GM20000 (cell line): ENCODE measurements around the gene MR1.

Experiments used
- DNase-seq: peaks from one replicate; pipeline ENCODE4 v3.0.0; 2012; ENCODE audit warnings: low spot score
- TF ChIP-seq, protein P1 (sequence below): IDR thresholded peaks from 2 replicates; pipeline ENCODE4 v1.5.1; 2012; ENCODE audit warnings: mild to moderate bottlenecking, control low read depth; ENCODE audit errors: extremely low read depth, missing control alignments

Gene MR1

DNA sequence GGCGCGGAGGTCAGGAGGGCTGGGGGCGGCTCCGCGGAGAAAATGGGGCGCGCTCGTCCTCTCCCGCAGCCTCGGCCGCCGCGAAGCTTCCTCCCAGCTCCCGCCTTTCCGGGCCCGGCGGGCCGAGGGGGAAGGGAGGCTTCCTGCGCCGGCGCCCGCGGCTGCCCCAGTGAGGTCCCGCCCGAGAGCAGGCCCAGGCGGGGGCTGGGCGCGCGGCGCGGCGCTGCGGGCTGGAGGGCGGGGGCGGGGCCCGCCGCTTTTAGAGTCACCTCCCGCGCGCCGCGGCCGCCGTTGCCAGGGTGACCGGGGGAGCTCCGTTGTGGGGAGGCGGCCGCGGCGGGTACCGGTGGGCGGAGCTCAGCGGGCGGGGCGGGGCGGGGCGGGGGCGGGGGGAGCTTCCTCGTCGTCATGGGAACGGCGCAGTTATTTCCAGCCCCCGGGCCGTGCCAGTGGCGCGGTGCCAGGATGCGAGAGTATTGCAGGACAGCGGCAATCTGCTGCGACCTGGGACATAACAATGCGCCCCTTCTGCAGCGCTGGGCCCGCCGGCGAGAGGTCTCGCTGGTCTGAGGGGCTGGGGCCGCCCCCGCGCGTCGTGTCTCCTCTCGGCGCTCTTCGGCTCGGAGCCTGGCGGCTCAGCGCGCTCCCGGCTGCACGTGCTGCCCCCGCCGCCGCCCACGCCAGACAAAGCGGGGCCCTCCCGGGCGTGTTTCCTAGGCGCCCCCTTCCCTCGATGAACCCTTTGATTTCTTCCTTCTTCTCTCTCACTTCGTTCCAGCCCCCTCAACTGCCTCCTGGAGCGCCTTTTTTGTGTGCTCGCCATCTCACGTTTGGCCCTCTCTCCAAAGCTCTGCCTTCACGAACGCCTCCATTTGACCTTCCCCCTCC is 71.6 kb downstream of the MR1 start:
- DNase-seq = peak; percentile 97
- TF ChIP-seq, protein P1, sequence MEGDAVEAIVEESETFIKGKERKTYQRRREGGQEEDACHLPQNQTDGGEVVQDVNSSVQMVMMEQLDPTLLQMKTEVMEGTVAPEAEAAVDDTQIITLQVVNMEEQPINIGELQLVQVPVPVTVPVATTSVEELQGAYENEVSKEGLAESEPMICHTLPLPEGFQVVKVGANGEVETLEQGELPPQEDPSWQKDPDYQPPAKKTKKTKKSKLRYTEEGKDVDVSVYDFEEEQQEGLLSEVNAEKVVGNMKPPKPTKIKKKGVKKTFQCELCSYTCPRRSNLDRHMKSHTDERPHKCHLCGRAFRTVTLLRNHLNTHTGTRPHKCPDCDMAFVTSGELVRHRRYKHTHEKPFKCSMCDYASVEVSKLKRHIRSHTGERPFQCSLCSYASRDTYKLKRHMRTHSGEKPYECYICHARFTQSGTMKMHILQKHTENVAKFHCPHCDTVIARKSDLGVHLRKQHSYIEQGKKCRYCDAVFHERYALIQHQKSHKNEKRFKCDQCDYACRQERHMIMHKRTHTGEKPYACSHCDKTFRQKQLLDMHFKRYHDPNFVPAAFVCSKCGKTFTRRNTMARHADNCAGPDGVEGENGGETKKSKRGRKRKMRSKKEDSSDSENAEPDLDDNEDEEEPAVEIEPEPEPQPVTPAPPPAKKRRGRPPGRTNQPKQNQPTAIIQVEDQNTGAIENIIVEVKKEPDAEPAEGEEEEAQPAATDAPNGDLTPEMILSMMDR = no peak

DNA sequence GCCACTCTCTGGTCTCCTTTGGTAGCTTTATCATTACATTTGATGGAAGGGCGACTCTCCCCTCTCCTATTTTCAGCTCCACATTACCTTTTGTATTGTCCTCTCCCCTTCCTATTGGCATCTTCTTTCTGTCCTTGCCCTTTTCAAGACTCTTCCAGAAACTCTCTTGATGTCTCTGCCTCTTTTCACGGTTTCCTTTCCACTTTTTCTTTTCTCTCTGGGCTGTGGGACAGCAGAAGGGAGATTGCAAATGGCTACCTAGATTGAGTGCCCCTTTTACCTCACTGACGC is 72.2 kb downstream of the MR1 start:
- TF ChIP-seq, protein P1 = no peak

DNA sequence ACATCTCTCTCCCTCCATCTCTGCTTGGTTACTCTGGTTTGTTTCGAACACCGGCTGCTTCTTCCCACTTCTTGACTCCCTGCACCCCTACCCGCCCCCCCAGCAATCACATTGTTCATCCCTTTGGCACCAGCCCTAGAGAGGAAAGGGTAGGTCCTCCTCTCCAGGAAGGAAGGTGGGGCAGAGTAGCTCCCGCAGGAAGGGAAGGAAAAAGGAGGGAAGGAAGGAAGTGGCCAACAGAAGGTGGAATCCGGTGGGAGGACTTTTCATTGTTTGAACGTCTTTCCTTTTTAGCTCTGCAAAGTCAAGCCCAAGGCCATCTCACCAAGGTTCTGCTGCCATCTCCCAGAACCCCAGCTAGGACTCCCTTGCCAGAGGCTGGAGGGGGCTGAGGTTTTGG is 72.7 kb downstream of the MR1 start:
- TF ChIP-seq, protein P1 = no peak
- no peak for DNase-seq

More for the DNA sequence above, 72.2 kb downstream of the MR1 start:
- DNase-seq = no peak

DNA sequence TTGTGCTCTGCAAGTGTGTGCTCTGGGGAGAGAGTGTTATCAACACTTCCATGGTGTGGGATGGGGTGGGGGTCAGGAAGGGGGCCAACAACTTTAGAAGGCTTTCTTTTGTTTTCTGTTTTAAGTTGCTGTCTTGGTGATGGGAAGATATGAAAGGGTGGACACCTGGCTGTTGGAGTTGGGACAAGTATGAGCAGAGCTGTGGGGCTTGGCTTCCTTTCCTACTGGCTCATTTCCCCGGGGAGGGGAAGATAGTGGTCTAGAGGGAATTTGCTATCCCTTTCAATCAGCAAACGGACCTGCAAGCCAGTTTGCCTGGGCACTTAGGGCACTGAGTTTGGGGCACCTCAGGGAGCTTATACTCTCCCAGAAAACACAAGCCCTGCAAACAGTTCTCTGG is 73.9 kb downstream of the MR1 start:
- TF ChIP-seq, protein P1 = no peak
- no peak for DNase-seq

DNA sequence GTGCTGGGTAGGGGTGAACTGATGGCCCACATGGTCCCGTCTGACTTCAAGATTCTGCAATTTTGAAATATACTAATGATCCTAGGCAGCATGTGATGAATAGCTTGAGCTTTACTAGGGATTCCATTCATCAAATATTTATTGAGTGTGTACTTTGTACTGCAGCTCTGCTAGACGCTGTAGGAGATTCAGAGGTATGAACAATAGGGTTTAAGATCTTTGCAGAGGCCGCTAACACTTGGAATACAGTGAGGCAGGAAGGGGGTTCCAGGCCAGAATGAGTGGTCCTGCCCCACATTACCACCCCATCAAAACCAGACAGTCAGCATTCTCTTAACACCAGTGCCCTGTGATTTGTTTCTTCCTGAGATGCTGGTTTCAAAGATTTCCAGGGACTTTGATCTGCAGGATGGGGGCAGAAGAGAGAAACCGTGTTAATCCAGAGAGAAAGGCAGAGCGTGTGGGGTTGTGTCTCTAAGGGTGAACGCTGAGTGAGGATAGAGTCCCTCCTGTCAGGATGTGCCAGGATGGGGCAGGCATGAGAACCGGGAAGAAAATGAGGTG is 74.6 kb downstream of the MR1 start:
- no peak for DNase-seq
- TF ChIP-seq, protein P1 = no peak

DNA sequence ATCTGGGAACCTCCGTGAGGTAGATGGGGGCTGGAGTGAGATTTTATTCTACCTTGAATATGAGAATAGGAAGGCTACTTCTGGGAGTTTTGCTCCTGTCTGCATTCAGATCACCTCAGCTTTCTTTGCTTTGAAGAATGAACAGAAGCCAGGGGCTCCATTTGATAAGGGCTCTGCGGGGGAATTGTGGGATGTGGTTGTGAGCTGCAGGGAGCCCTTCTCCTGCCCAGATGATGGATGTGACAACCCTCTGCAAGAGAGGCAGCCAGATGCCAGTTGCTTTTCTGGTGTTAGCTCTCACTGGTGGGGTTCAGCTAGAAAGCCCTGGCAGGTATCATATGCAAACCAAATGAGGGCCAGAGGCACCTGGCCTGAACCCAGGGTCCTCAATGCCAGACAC is 76.2 kb downstream of the MR1 start:
- TF ChIP-seq, protein P1 = no peak
- DNase-seq = no peak
